ENCODE measurements around the gene TET1.
"Not testable (repeated sequence)": the region's sequence is repeated elsewhere in the genome, so short reads cannot be mapped to it uniquely, and the experiment has no call there.

The TET1 gene

DNA sequence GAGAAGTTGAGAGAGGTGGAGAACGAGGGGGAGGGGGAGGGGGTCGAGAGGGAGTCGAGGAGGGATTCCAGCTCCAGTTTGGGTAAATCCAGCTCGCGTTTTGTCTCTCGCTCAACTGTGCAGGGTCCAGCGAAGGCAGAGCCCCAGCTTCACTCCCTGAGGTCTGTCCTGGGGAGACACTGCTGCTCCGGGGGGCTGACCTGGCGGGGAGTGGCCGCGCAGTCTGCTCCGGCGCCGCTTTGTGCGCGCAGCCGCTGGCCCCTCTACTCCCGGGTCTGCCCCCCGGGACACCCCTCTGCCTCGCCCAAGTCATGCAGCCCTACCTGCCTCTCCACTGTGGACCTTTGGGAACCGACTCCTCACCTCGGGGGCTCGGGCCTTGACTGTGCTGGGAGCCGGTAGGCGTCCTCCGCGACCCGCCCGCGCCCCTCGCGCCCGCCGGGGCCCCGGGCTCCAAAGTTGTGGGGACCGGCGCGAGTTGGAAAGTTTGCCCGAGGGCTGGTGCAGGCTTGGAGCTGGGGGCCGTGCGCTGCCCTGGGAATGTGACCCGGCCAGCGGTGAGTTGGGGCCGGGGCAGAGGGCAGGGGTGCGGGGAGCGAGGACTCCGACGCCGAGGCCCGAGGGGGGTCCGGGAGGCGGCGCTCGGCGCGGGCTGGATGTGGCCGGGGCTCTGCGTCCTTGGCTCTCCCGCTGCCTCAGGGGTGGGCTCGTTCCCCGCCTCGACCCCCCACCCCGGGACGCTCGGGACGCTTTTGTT is at the start of gene TET1:
TET1 (plus strand) TSS at position 152 of the 757 bp plus-strand sequence. CDS start 12,002 bp downstream, outside the sequence.
- DNase-seq: peak; percentile 65

- DNase-seq: not testable (repeated sequence)
These were observed 43.9 kb upstream of the TET1 start for GRCh38 chr10:68516216-68516615.

DNA sequence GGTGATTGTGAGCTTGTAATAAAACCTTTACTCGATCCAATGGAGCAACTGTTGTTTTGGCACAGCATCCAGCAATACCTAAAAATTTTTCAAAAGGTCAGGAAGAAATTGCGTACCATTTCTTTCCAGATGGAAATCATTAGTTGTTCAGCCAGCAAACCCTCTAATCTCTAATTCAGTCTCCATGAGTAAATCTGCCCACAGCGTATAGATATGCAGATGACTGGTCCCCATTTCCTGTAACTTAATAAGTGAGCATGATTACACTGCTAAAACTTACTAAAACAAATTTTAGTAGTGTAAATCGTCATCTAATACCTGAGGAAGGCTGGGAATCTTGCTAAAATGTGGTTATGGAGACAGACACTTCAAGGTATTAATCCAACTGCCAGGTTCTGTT is 43.4 kb upstream of the TET1 start:
- DNase-seq: no peak

GRCh38 chr10:68517188-68517587 is 42.9 kb upstream of the TET1 start:
- DNase-seq: no peak

DNA sequence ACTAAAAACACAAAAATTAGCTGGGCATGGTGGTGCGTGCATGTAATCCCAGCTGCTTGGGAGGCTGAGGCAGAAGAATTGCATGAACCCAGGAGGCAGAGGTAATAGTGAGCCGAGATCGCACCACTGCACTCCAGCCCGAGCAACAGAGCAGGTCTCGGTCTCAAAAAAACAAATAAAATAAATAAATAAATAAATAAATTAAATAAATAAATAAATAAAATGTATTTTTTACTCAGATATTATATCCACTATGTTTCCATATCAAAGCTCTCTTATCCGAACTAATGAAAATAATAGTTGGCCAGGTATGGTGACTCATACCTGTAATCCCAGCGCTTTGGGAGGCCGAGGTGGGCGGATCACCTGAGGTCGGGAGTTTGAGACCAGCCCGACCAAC is 41.5 kb upstream of the TET1 start:
- DNase-seq: not testable (repeated sequence)

- DNase-seq: not testable (repeated sequence)
These were observed 34.6 kb upstream of the TET1 start for GRCh38 chr10:68525490-68526038.

GRCh38 chr10:68526634-68527307 is 33.4 kb upstream of the TET1 start:
- no peak for DNase-seq

DNA sequence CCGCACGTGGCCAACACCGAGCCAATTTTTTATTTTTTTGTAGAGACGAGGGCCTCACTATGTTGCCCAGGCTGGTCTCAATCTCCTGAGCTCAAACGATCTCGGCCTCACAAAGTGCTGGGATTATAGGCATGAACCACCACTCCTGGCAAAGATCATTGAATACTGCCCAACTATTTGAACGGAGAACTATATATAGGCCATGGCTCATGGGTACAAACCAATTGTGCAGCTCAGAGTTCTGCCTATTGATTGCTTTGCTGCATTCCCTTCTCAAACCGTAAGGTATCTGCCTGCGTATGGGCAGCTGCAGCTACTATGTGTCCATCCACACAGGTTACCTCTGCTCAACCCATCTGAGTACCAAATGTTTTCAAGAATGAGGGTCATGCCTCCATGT is 23.2 kb upstream of the TET1 start:
- DNase-seq: no peak

DNA sequence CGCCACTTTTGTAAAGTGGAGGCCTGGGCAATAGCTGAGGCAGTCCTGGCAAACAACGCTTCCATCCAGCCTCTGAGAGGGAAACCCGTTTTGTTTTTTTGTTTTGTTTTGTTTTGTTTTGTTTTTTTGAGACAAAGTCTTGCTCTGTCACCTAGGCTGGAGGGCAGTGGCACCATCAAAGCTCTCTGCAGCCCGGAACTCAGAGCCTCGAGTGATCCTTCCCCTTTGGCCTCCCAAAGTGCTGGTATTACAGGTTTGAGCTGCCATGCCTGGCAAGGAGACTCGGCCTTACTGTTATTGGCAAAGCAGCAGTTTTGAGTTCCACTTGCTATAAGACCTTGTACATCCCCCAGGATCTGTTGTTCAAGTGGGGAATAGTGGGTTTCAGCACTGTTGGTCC is 22.3 kb upstream of the TET1 start:
- DNase-seq: no peak

- no peak for DNase-seq
These were observed 16.9 kb upstream of the TET1 start for GRCh38 chr10:68543004-68543918.

GRCh38 chr10:68550747-68551411 is 9.3 kb upstream of the TET1 start:
- DNase-seq: peak; percentile 90

GRCh38 chr10:68553138-68553537 is 7.0 kb upstream of the TET1 start:
- DNase-seq: no peak

GRCh38 chr10:68553599-68553998 is 6.5 kb upstream of the TET1 start:
- DNase-seq: no peak

- DNase-seq: no peak
These were observed 1.7 kb upstream of the TET1 start for GRCh38 chr10:68558478-68558877.

DNA sequence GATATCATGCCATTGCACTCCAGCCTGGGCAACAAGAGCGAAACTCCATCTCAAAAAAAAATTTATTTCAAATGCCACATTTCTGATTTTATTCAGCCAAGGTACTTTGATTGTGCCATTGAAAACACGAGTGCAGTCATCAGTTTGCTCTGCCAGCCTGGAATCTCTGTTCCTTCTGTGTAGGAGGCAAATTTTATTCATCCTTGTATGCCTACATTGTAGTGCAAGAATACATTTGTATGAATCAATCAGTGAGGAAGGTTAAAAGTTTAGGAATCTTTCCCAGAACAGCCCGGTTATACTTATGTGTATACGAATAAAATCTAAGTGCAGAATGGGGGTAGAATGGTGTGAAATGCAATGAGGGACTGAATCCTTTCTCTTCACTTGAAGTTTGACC is 886 bp upstream of the TET1 start:
- DNase-seq: no peak

- peak; percentile 58 for DNase-seq
These were observed 324 bp upstream of the TET1 start for GRCh38 chr10:68559841-68560185.

GRCh38 chr10:68560943-68561864 is 1.1 kb downstream of the TET1 start:
- peak; percentile 18 for DNase-seq

DNA sequence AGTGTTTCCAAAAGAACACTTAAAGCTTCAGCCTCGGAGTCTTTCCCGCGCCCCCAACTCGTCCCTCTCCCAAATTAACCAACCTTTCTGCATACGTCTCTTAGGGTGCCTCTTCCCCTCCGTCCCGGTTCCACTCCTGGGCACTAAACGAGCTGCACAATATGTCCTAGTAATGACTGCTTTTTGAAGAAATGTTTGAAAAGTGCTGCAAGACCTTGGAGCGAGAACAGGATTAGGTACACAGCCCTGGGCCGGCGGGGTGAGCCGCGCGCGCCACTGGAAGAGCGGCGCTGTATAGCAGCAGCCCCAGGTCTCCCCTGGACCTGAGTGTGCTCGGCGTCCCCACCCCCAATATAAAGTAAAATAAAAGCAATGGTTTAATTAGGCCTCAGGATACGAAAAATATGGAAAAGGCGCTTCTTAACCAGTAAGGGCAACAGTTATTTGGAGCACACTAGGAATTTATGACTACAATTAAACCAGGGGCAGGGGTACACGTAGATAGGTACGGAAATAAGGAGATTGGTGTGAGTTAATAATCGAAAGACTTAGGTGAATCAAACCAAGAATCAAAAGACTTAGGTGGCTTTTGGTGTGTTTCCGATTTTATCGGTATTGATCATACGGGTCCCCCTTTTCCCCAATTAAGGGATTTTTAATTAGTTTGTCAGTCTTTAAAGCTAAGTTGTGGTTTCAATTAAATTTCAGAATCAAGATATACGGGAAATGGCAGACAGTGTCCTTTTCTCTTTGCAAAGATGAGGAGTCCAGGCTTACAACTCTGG is 1.9 kb downstream of the TET1 start:
- peak; percentile 25 for DNase-seq

DNA sequence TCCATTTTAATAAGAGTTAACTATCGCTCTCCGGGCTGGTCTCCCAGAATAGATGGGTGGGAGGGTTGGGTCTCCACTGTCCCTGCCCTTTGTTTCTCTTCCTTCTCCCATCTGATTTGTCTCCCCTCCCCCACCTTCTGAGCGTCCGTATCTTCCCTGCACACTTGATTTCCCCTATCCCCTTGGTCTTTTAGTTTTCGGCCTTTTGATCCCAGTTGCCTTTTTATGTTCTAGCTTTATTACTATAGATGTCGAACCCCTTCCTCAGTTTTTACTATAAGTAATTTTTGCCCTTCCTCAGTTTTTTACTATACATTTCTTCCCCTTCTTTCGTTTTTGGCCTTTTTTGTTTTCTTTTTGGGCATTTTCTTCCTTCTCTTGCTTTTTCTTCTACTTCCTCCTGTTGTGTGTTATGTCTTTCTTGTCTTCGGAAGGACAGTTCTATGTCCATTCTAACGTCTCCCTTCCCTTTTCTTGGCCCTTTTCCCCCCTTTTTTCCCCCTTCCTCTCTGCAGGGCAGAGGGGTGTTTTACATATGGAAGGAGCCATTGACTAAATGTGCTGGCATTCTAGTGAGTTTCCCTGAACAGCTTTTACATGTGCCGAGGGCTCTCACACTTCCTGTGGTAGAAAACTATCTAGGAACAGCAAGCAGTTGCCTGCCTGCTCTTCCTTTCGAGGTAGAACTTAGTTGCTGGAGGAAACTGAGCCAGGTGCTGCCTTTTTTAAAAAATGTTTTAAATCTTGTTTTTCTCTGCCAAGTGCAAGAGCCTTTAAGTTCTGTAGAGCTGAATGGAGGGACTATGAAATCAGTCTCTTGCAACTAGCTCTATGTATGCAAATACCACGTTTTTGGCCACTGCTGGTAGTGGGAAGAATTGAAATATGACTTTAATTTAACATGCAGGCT is 2.8 kb downstream of the TET1 start:
- DNase-seq: peak; percentile 17

GRCh38 chr10:68564712-68565111 is 4.6 kb downstream of the TET1 start:
- no peak for DNase-seq

Data from hematopoietic multipotent progenitor cell treated with erythropoietin and hydrocortisone succinate and interleukin-3 and kit ligand, for 4 days (in vitro differentiated cells).